Spinal cord (tissue), 10 donors: ENCODE measurements around the gene GALNT16. TPM values are rescaled to one million over a fixed set of nuclear protein-coding genes. Genes with fewer than 3 reads are reported as not detected.

Experiments
- DNase-seq, 6 donors: peaks; one replicate each; pipeline versions ENCODE4 v3.0.0 to v3.0.0-alpha.2; 2013 to 2015; ENCODE audit warnings: low spot score in 6 of 6, low read depth in 4 of 6
- H3K27ac ChIP-seq: one replicate; pipeline ENCODE4 v1.5.1; 2013; ENCODE audit warnings: low read depth, low read length, control low read depth
- H3K27me3 ChIP-seq: one replicate; pipeline ENCODE4 v1.6.1; 2013; ENCODE audit warnings: low read length; ENCODE audit not compliant: control insufficient read depth, insufficient read depth
- H3K36me3 ChIP-seq: one replicate; pipeline ENCODE4 v1.6.1; 2013; ENCODE audit warnings: low read length; ENCODE audit not compliant: control insufficient read depth, insufficient read depth
- H3K4me1 ChIP-seq: one replicate; pipeline ENCODE4 v1.6.1; 2013; ENCODE audit warnings: low read length; ENCODE audit not compliant: control insufficient read depth, insufficient read depth
- H3K4me3 ChIP-seq: one replicate; pipeline ENCODE4 v1.5.1; 2013; ENCODE audit warnings: low read depth, low read length, control low read depth
- H3K9me3 ChIP-seq: one replicate; pipeline ENCODE4 v1.6.1; 2013; ENCODE audit warnings: low read length; ENCODE audit not compliant: control insufficient read depth, insufficient read depth
- WGBS: methylation state at CpG from one replicate; pipeline ENCODE4 v1.1.5; 2013; ENCODE audit warnings: missing lambda C conversion rate; ENCODE audit not compliant: insufficient coverage; 5-methylcytosine and 5-hydroxymethylcytosine counted together
- polyA plus RNA-seq, 2 donors: library from polyadenylated mRNA; unstranded; fragments of 120-200 nt; gene quantifications; one replicate each; pipeline ENCODE4 v1.2.1, GENCODE V29; 2013; ENCODE audit not compliant: insufficient read length in 2 of 2
- total RNA-seq, 2 donors: library from RNA; depleted of rRNA in 1 of 2; stranded (reverse); fragments of 120-200 nt in 1 of 2; fragments of >200 nt in 1 of 2; gene quantifications; one replicate each; pipeline versions ENCODE4 v1.2.3 to v1.2.4, GENCODE V29; 2013 to 2014
- donor health status: healthy.

The GALNT16 gene
- total and polyA plus RNA-seq, 4 donors: 9.5 to 60.2 (median 31.5) TPM

DNA sequence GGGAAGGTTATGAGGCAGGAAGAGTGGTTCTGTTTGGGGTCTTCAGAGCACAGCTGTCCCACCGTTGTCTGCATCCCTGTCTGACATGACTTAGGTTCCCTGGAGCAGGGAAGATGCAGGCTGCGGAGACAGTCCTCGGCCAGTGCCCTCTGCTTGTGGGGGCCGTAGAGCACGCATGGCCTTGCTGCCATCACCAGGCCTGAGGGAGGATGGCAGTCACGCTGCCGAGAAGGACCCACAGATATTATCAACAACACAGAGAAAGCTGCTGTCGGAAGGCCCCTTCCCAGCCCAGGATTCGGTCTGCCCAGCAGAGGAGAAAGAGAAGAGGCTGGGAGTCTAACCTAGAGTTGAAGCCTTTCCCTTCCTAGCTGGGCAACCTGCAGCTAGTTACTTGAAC is 103.1 kb downstream of the GALNT16 start:
- peaks cover 10% of the 10 kb centered on the region for H3K4me1 ChIP-seq
- no peak overlapping the region for H3K27ac ChIP-seq
- DNase-seq: peak in 2 of 6 donors; percentile 55 to 79
- no peak overlapping the region for H3K4me3 ChIP-seq
- WGBS: 17% methylated on average over 3 of the region's 9 CpGs
- no peaks in the 10 kb centered on the region for H3K36me3 ChIP-seq
- H3K27me3 ChIP-seq: no peaks in the 10 kb centered on the region
- H3K9me3 ChIP-seq: no peaks in the 10 kb centered on the region

DNA sequence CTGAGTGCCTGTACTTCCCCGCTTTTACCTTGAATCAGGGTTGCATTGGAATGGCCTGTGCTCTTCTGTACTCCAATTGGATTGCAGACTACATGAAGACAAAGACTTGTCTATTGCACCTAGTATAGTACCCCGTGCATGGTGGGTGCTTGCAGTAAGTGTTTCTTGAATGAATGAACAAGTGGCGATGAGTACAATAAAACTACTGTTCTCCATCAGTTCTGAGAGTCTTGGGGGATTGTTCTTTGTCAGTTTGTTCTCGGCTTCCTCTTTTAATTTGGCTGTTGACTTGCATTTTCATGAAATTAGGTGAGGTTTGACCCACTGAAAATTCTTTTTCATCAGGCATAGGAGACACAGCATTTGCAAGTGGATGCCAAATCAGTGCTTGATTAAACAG is 104.0 kb downstream of the GALNT16 start:
- WGBS: 40% methylated on average over 1 of the region's 4 CpGs

DNA sequence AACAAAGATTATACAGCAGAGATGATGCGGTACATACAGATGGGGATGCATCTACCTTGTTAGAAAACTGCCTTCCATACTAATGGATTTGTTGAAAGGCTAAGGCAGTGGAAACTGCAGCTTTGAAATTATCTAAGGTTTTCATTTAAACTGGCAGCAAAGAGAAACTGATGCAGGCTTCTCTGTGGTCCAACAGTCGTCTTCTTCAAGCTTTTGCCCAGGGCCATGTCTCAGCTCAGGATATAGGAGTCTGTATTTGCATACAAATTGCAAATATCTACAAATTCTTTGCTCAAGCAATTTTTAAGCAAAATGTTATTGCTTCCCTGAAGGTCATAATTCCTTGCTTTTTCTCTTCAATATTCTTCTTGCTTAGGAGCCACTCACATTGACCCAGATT is 104.4 kb downstream of the GALNT16 start:
- Histone ChIP-seq H3K4me1 (peaks cover 10% of the 10 kb centered on the region), H3K27me3 (no peaks in the 10 kb centered on the region), H3K9me3 (no peaks in the 10 kb centered on the region), H3K4me3 (no peak overlapping the region), H3K27ac (no peak overlapping the region), H3K36me3 (no peaks in the 10 kb centered on the region)
- peak in 1 of 6 donors; percentile 52 for DNase-seq
- WGBS: no CpG with 5 or more reads among the region's 2 CpGs

More for the DNA sequence above, 104.0 kb downstream of the GALNT16 start:
- Histone ChIP-seq H3K27me3 (no peaks in the 10 kb centered on the region), H3K36me3 (no peaks in the 10 kb centered on the region), H3K4me1 (peaks cover 10% of the 10 kb centered on the region), H3K27ac (no peak overlapping the region), H3K9me3 (no peaks in the 10 kb centered on the region), H3K4me3 (no peak overlapping the region)
- peak in 2 of 6 donors; percentile 19 to 25 for DNase-seq

DNA sequence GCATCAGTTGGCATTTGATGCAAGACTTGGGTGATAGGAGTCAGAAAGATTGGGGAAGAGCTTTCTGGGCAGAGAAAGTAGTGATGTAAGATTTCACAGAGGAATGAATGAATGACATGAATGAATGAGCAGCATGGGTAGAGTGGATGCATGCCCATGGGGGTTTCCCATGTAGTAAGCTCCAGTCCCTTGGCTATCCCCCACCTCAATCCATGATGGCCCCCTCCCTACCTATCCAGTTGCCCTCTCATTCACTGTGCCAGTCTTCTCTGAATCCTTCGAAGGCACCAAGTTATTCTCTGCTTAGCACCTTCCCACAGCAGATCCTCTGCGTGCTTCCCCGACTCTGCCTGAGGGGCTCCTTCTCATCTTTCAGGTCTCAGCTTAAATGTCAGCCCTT is 106.1 kb downstream of the GALNT16 start:
- Histone ChIP-seq H3K4me3 (no peak overlapping the region), H3K27me3 (no peaks in the 10 kb centered on the region), H3K27ac (no peak overlapping the region), H3K4me1 (peaks cover 5% of the 10 kb centered on the region), H3K36me3 (no peaks in the 10 kb centered on the region), H3K9me3 (no peaks in the 10 kb centered on the region)
- no peak for DNase-seq
- 62% methylated on average over 3 of the region's 3 CpGs for WGBS

DNA sequence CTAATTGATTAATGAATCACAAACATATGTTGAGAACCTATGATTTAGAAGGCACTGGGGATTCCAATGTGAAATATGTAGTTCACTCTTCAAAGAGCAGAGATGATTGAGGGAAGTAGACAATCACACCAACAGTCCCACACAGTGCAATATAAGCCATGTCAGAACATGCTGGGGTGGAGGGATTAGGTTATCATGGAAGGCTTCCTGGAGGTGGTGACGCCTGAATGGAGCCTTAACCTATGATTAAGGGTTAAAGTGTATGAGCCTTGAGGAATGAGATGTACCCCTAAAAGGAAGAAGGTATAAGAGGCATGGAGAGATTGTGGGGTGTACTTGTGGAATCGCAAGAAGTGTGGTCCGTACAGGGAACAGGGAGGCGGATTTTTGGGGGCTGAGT is 106.8 kb downstream of the GALNT16 start:
- no peaks in the 10 kb centered on the region for H3K36me3 ChIP-seq
- H3K9me3 ChIP-seq: no peaks in the 10 kb centered on the region
- H3K4me3 ChIP-seq: no peak overlapping the region
- no peaks in the 10 kb centered on the region for H3K27me3 ChIP-seq
- 100% methylated on average over 4 of the region's 4 CpGs for WGBS
- no peak for DNase-seq
- peaks cover 5% of the 10 kb centered on the region for H3K4me1 ChIP-seq
- no peak overlapping the region for H3K27ac ChIP-seq

DNA sequence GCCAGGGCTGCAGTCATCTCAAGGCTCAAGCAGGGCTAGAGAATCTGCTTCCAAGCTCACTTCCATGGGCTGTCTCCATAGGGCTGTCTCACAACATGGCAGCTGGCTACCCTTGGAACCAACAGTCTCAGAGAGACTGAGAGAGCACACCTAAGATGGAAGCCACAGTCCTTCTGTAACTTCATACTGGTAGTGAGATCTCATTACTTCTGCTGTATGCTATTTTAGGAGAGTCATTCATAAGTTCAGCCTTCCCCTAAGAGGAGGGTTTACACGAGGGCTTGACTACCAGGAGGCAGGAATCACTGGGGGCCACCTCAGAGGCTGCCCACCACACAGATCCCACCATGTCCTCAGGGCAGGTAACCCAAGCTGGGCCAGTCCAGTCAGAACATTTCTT is 108.4 kb downstream of the GALNT16 start:
- WGBS: 75% methylated on average over 1 of the region's 1 CpG
- no peak for DNase-seq

DNA sequence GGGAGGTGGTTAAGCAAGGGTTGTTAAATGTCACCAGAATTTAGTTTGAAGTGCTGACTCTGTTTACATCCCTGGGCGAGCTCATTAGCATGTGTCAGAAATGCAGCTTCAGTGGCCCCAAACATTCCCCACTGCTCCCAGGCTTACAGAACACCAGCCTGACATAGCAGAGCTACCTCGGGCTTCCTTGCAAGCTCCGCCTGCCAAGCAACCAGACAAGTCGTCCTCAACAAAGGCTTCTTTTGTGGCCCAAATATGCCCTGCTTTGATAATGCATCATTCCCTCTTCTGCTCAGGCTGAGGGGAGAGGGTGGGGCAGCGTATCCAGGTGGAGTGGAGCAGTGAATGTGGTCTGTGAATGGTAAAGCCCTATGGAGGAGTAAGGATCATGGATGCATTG is 110.1 kb downstream of the GALNT16 start:
- WGBS: 50% methylated on average over 5 of the region's 5 CpGs

More for the DNA sequence above, 108.4 kb downstream of the GALNT16 start:
- H3K36me3 ChIP-seq: no peaks in the 10 kb centered on the region
- no peaks in the 10 kb centered on the region for H3K4me1 ChIP-seq
- H3K4me3 ChIP-seq: no peak overlapping the region
- H3K27me3 ChIP-seq: no peaks in the 10 kb centered on the region
- no peak overlapping the region for H3K27ac ChIP-seq
- no peaks in the 10 kb centered on the region for H3K9me3 ChIP-seq

DNA sequence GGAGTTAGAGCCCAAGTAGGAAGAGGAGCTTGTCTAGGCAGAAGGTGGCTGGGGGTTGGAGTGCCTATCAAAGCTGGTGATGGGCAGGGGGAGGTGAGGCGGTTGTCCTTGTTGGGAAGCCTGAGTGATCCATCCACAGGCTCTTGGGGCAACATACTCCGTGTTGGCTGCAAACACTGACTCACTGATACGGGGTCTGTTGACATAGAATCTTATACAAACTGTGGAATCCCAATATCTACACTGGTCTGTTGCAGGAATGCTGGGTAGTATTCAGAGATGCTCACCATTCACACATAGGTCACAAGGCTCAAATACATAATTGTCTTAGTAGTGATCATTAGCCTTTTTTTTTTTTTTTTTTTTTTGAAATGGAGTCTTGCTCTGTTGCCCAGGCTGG is 112.2 kb downstream of the GALNT16 start:
- DNase-seq: no peak
- H3K27ac ChIP-seq: no peak overlapping the region
- no CpG with 5 or more reads among the region's 3 CpGs for WGBS
- no peaks in the 10 kb centered on the region for H3K9me3 ChIP-seq
- no peaks in the 10 kb centered on the region for H3K4me1 ChIP-seq
- H3K4me3 ChIP-seq: no peak overlapping the region
- H3K27me3 ChIP-seq: no peaks in the 10 kb centered on the region
- no peaks in the 10 kb centered on the region for H3K36me3 ChIP-seq

More for the DNA sequence above, 110.1 kb downstream of the GALNT16 start:
- Histone ChIP-seq H3K4me1 (no peaks in the 10 kb centered on the region), H3K27ac (no peak overlapping the region), H3K9me3 (no peaks in the 10 kb centered on the region), H3K36me3 (no peaks in the 10 kb centered on the region), H3K27me3 (no peaks in the 10 kb centered on the region), H3K4me3 (no peak overlapping the region)
- DNase-seq: no peak

DNA sequence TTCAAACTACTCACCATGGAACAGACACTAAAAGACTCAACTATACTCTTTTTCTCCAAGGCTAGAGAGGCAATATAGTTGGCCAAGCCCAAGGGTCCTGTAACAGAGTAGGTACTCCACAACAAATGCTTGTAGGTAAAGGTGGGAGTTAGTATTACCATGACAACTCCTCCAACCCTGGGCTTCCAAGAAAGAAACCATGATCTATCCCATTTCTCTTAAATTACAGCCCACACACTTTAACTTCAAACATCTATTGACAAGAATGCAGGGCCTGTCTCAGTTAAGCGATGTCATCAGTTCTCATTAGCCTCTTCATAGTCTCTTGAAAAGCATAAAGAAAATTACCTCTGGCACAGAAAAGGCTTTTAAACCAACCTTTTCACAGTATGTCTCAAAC is 113.1 kb downstream of the GALNT16 start:
- no peak overlapping the region for H3K4me3 ChIP-seq
- no peak overlapping the region for H3K27ac ChIP-seq
- H3K9me3 ChIP-seq: no peaks in the 10 kb centered on the region
- no peak for DNase-seq
- H3K36me3 ChIP-seq: peaks cover 2% of the 10 kb centered on the region
- H3K27me3 ChIP-seq: no peaks in the 10 kb centered on the region
- no peaks in the 10 kb centered on the region for H3K4me1 ChIP-seq
- WGBS: no CpG with 5 or more reads among the region's 1 CpG

DNA sequence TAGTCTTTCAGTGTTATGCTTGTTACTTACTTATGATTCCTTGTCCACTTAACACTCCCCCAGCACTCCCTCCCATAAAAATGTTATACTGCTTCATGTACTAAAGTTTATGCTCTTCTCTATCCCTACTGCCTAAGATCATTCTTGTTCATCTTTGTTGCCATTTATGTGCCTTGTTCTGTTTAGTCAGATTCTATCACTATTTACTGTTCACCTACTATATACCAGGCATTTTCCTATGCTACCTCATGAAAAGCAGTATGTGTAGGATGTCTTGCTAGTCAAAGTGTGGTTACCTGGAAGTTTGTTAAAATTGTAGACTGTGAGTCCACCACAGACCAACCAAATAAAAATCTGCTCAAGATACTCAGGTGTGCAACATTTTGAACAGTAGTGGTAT is 114.3 kb downstream of the GALNT16 start:
- DNase-seq: no peak
- H3K4me1 ChIP-seq: no peaks in the 10 kb centered on the region

More for the DNA sequence above, 114.3 kb downstream of the GALNT16 start:
- Histone ChIP-seq H3K4me3 (no peak overlapping the region), H3K27ac (no peak overlapping the region), H3K9me3 (no peaks in the 10 kb centered on the region), H3K27me3 (no peaks in the 10 kb centered on the region), H3K36me3 (peaks cover 2% of the 10 kb centered on the region)
